GM12892 (cell line): Measurements from ENCODE around the gene LSM10.

Experiments used
- POLR2A ChIP-seq: IDR thresholded peaks from 2 replicates; pipeline ENCODE4 v1.6.1; 2011; ENCODE audit warnings: low read depth, low read length, control low read depth
- POLR2AphosphoS5 ChIP-seq: IDR thresholded peaks from 2 replicates; pipeline ENCODE4 v1.6.1; 2011; ENCODE audit warnings: low read depth, low read length, control low read depth
- TAF1 ChIP-seq: IDR thresholded peaks from 2 replicates; pipeline ENCODE4 v1.6.1; 2011; ENCODE audit warnings: low read depth, mild to moderate bottlenecking, control low read depth, low read length, borderline replicate concordance

DNA sequence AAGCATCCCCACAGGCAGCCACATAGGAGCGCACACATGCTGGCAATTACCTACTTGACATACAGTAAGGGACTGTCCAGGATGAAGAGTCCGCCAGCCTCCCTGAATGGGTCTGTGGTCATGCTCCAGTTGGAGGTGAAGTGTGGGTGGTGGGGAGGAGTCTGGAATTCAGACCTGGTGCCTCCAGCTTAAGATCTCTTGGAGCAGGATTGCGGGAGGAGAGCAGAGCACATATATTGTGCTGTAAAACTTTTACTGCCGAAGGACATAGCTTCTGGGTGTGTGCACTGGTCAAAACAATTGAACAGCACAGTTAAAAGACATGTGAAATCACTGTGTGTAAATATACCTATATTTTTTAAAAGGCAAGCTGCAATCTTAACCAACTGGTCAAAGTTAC is 29.9 kb downstream of the LSM10 start:
- TF ChIP-seq POLR2A (no peak), TAF1 (no peak), POLR2AphosphoS5 (no peak)
